Vagina (tissue), 2 donors: ENCODE data around the gene PSMB9. TPM values are rescaled to one million over a fixed set of nuclear protein-coding genes. Genes with fewer than 3 reads are reported as not detected.
"Not testable (repeated sequence)": the region's sequence is repeated elsewhere in the genome, so short reads cannot be mapped to it uniquely, and the experiment has no call there.

Experiments
- DNase-seq, 2 donors: peaks; one replicate each; pipeline ENCODE4 v3.0.0-alpha.2; 2017; ENCODE audit errors: extremely low spot score in 2 of 2
- H3K27ac ChIP-seq: fragments of 200-600 bp; sonication (generic); one replicate; pipeline ENCODE4 v1.5.1; 2019
- H3K27me3 ChIP-seq: fragments of 200-600 bp; sonication (generic); one replicate; pipeline ENCODE4 v1.5.1; 2019
- H3K36me3 ChIP-seq, 2 donors: fragments of 200-600 bp; sonication (generic); one replicate each; pipeline ENCODE4 v1.5.1; 2017 to 2019
- H3K4me1 ChIP-seq: fragments of 200-600 bp; sonication (generic); one replicate; pipeline ENCODE4 v1.5.1; 2019
- H3K4me3 ChIP-seq, 2 donors: fragments of 200-600 bp; sonication (generic); 1 replicate in 1 of 2; 2 replicates in 1 of 2; pipeline ENCODE4 v1.5.1; 2016 to 2019
- H3K9me3 ChIP-seq: fragments of 200-600 bp; sonication (generic); one replicate; pipeline ENCODE4 v1.5.1; 2019
- CTCF ChIP-seq, 3 experiments: fragments of 450-650 bp in 2 of 3; fragments of 200-600 bp in 1 of 3; sonication (generic) in 1 of 3; IDR thresholded peaks; one replicate each; pipeline ENCODE4 v1.5.1; 2017 to 2019; ENCODE audit warnings: antibody characterized with exemption in 3 of 3, mild to moderate bottlenecking in 2 of 3, moderate library complexity in 2 of 3
- POLR2A ChIP-seq, 2 donors: fragments of 450-650 bp; IDR thresholded peaks; one replicate each; pipeline ENCODE4 v1.6.1; 2017; ENCODE audit warnings: antibody characterized with exemption in 2 of 2, mild to moderate bottlenecking in 2 of 2, moderate library complexity in 2 of 2
- POLR2AphosphoS5 ChIP-seq, 2 donors: sonication (generic); formaldehyde crosslinking; IDR thresholded peaks; one replicate each; pipeline ENCODE4 v1.9.0; 2017; ENCODE audit warnings: antibody characterized with exemption in 2 of 2, mild to moderate bottlenecking in 2 of 2, low read depth in 1 of 2; ENCODE audit not compliant: insufficient read depth in 1 of 2
- intact Hi-C: fragments of 100-400 bp; cut with DNase I; formaldehyde crosslinking; loops from one replicate; pipeline ENCODE4 v1.15.1; 2023
- total RNA-seq: library from RNA; depleted of rRNA; stranded (reverse); fragments of >200 nt; gene quantifications from one replicate; pipeline ENCODE4 v1.2.3, GENCODE V29; 2016

PSMB9 gene
- 19.6 TPM for total RNA-seq

- Histone ChIP-seq H3K4me3 (peak within 1 kb of the TSS; percentile 81 to 92), H3K36me3 (peaks cover 0 to 31% of the 10 kb centered on the region in 2 donors), H3K4me1 (peaks cover 33% of the 10 kb centered on the region), H3K27ac (peak within 1 kb of the TSS; percentile 100), H3K9me3 (no peaks in the 10 kb centered on the region), H3K27me3 (no peaks in the 10 kb centered on the region)
- peak in 1 of 2 donors; percentile 97 for DNase-seq
- intact Hi-C loops: loop anchor here (1.0 kb wide), 1 partner anchor 9 kb away; the partner anchor contains the start of gene PSMB8
- peak; percentile 61 to 91 (median 81) for TF ChIP-seq CTCF (IDR thresholded peaks at IDR 0.05)
- peak in 1 of 2 donors; percentile 95 for TF ChIP-seq POLR2A (IDR thresholded peaks at IDR 0.05)
- TF ChIP-seq POLR2AphosphoS5 (IDR thresholded peaks at IDR 0.05; ENCODE audit: insufficient read depth in 1 of 2, low read depth in 1 of 2): peak; percentile 79 to 97
Measured at GRCh38 chr6:32853541-32854375, at the start of gene PSMB9, which contains the start of gene TAP1. Gene PSMB9 (plus strand): TSS chr6:32854192. CDS start chr6:32854230, 38 bp downstream. Gene TAP1 (minus strand): TSS chr6:32853704. CDS start chr6:32853636, 68 bp downstream.

GRCh38 chr6:32805404-32805803 is 48.6 kb upstream of the PSMB9 start:
- H3K4me1 ChIP-seq, DNase-seq, H3K27me3 ChIP-seq, H3K9me3 ChIP-seq, intact Hi-C loops, H3K27ac ChIP-seq, H3K4me3 ChIP-seq, H3K36me3 ChIP-seq: not testable (repeated sequence)

GRCh38 chr6:32807020-32807580 is 46.9 kb upstream of the PSMB9 start:
- intact Hi-C loops: no loop called here

GRCh38 chr6:32809171-32809570 is 44.8 kb upstream of the PSMB9 start:
- no peaks in the 10 kb centered on the region for H3K9me3 ChIP-seq
- H3K4me3 ChIP-seq: no peak overlapping the region
- TF ChIP-seq CTCF (IDR thresholded peaks at IDR 0.05) (no peak), POLR2A (IDR thresholded peaks at IDR 0.05) (no peak), POLR2AphosphoS5 (IDR thresholded peaks at IDR 0.05; ENCODE audit: insufficient read depth in 1 of 2, low read depth in 1 of 2) (no peak)
- no peak overlapping the region for H3K27ac ChIP-seq
- H3K27me3 ChIP-seq: no peaks in the 10 kb centered on the region
- intact Hi-C loops: no loop called here
- no peaks in the 10 kb centered on the region for H3K36me3 ChIP-seq
- no peaks in the 10 kb centered on the region for H3K4me1 ChIP-seq
- DNase-seq: no peak

More at GRCh38 chr6:32807020-32807580, 46.9 kb upstream of the PSMB9 start:
- no peak overlapping the region for H3K27ac ChIP-seq
- H3K9me3 ChIP-seq: no peaks in the 10 kb centered on the region
- H3K4me1 ChIP-seq: no peaks in the 10 kb centered on the region
- no peaks in the 10 kb centered on the region for H3K36me3 ChIP-seq
- H3K4me3 ChIP-seq: no peak overlapping the region
- no peak for TF ChIP-seq POLR2A (IDR thresholded peaks at IDR 0.05)
- no peak for TF ChIP-seq CTCF (IDR thresholded peaks at IDR 0.05)
- TF ChIP-seq POLR2AphosphoS5 (IDR thresholded peaks at IDR 0.05; ENCODE audit: insufficient read depth in 1 of 2, low read depth in 1 of 2): no peak
- no peak for DNase-seq
- no peaks in the 10 kb centered on the region for H3K27me3 ChIP-seq

GRCh38 chr6:32814145-32814544 is 39.8 kb upstream of the PSMB9 start:
- Histone ChIP-seq H3K4me1 (peaks cover 5% of the 10 kb centered on the region), H3K4me3 (no peak overlapping the region), H3K36me3 (no peaks in the 10 kb centered on the region), H3K27ac (no peak overlapping the region), H3K27me3 (no peaks in the 10 kb centered on the region), H3K9me3 (no peaks in the 10 kb centered on the region)
- intact Hi-C loops: no loop called here
- no peak for DNase-seq
- TF ChIP-seq CTCF (IDR thresholded peaks at IDR 0.05): no peak
- TF ChIP-seq POLR2AphosphoS5 (IDR thresholded peaks at IDR 0.05; ENCODE audit: insufficient read depth in 1 of 2, low read depth in 1 of 2): peak in 1 of 2 donors; percentile 9
